ENCODE measurements around the gene VPS51.

GRCh38 chr11:65113361-65113756 is 17.3 kb downstream of the VPS51 start:
- TF ChIP-seq CTCF (IDR thresholded peaks at IDR 0.05) (no peak), POLR2A (IDR thresholded peaks at IDR 0.05) (no peak)

All from adrenal gland (tissue), 5 donors.